Measurements from ENCODE around the gene FGF16. TPM values are rescaled to one million over a fixed set of nuclear protein-coding genes. Genes with fewer than 3 reads are reported as not detected.

FGF16 gene
- total and polyA plus RNA-seq, 12 donors: 0.13 to 0.32 (median 0.19) TPM; not detected in 7

DNA sequence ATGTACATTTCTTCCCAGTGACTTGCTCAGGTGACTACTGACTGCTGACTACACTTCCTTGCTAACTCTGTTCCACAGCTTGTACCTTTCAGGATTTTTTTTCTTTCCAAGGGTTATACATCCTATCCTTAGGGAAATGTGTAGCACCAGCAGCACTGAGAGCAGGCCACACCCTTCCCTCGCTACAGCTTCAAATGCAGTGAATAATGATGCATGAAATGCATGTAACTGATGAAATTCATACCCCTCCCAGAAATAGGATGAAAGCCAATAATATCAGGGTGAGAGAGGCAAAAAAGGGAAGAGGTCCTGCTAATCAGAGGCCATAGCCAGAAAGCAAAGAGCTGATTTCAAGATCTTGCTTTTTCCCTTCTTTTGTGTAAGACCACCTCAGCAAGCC, 6.2 kb upstream of the FGF16 start:
- peaks cover 0 to 5% (median 2%) of the 10 kb centered on the region in 9 donors for H3K4me1 ChIP-seq
- WGBS, 2 donors: 78% methylated on average over 1 of the region's 1 CpG
- no peak overlapping the region for H3K4me3 ChIP-seq
- TF ChIP-seq, protein P1, sequence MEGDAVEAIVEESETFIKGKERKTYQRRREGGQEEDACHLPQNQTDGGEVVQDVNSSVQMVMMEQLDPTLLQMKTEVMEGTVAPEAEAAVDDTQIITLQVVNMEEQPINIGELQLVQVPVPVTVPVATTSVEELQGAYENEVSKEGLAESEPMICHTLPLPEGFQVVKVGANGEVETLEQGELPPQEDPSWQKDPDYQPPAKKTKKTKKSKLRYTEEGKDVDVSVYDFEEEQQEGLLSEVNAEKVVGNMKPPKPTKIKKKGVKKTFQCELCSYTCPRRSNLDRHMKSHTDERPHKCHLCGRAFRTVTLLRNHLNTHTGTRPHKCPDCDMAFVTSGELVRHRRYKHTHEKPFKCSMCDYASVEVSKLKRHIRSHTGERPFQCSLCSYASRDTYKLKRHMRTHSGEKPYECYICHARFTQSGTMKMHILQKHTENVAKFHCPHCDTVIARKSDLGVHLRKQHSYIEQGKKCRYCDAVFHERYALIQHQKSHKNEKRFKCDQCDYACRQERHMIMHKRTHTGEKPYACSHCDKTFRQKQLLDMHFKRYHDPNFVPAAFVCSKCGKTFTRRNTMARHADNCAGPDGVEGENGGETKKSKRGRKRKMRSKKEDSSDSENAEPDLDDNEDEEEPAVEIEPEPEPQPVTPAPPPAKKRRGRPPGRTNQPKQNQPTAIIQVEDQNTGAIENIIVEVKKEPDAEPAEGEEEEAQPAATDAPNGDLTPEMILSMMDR (IDR thresholded peaks at IDR 0.05): no peak
- H3K27ac ChIP-seq: no peak overlapping the region
- intact Hi-C loops (cut with DNase I): no loop called here
- H3K36me3 ChIP-seq: no peaks in the 10 kb centered on the region
- H3K9me3 ChIP-seq: no peaks in the 10 kb centered on the region
- ATAC-seq (no peak), DNase-seq (no peak)
- H3K27me3 ChIP-seq: peaks cover 0 to 34% (median 0%) of the 10 kb centered on the region in 7 donors

DNA sequence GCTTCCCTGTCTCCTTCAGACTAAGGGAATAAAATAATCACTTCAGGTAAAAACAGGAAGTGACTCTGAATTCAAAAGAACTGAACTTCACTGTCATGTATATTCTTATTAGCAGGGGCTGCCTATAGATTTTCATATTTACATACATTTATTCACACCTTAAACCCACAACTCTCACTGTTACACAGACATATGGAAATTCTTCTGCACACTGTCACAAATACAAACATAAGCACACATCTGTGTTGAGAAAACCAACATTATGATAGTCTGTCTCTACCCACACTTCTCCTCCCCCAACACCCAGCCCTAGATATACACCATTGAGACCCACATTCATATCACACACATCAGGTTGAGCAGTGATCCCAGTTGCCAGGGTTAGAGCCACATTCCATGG, 5.7 kb upstream of the FGF16 start:
- TF ChIP-seq, protein P1 (IDR thresholded peaks at IDR 0.05): no peak
- intact Hi-C loops (cut with DNase I): no loop called here
- Histone ChIP-seq H3K27ac (no peak overlapping the region), H3K4me1 (peaks cover 0 to 9% (median 5%) of the 10 kb centered on the region in 9 donors), H3K36me3 (no peaks in the 10 kb centered on the region), H3K9me3 (no peaks in the 10 kb centered on the region), H3K27me3 (peaks cover 0 to 38% (median 0%) of the 10 kb centered on the region in 7 donors), H3K4me3 (no peak overlapping the region)
- DNase-seq: no peak
- ATAC-seq: no peak

DNA sequence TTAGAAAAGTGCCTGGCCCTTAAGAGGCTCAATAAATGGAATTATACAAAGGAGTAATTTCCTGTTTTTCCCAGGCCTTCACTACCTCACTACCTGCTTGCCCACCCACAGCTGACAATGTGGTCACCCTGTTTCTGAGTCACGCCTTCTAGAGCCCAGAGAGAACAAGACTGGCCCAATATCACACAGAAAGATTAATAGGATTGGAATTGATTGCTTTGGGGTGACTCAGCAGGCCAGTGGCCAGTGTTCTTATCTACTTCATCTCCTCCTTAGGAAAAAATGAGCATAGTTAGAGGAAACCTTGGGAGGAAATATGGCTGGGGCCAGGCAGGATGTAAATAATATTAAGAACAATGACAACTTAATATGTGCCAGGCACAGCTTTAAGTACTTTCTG, 4.5 kb upstream of the FGF16 start:
- DNase-seq (no peak), ATAC-seq (peak in 6 of 8 donors; percentile 9 to 74 (median 46))
- no peaks in the 10 kb centered on the region for H3K36me3 ChIP-seq
- H3K27me3 ChIP-seq: peaks cover 0 to 51% (median 0%) of the 10 kb centered on the region in 7 donors
- H3K4me1 ChIP-seq: peaks cover 0 to 16% (median 9%) of the 10 kb centered on the region in 9 donors
- H3K4me3 ChIP-seq: no peak overlapping the region
- 63 to 82% methylated on average over 1 of the region's 1 CpG for WGBS, 2 donors
- H3K9me3 ChIP-seq: no peaks in the 10 kb centered on the region
- intact Hi-C loops (cut with DNase I): no loop called here
- peak overlapping the region in 5 of 10 donors; percentile 5 to 40 (median 22) for H3K27ac ChIP-seq
- TF ChIP-seq, protein P1 (IDR thresholded peaks at IDR 0.05): no peak

DNA sequence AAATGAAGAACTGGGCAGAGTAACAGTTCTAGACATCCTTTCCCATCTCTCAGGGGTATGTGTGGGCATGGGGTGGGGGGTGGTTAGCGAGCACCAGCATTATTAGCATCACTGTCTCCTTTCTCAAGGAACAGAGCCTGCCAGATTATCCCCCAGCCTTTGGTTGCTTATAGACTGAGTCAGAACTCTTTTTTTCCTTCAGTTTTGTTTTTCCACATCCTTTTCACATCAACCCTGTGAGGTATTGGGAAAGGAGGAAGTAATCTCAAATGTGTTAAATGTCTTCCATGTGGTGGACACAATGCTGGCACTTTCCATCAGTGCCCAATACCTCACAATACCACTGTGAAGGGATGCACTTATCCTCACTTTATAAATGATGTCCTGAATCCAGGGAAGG, 3.1 kb upstream of the FGF16 start:
- WGBS, 2 donors: 79 to 93% methylated on average over 1 of the region's 1 CpG
- no peak overlapping the region for H3K4me3 ChIP-seq
- H3K36me3 ChIP-seq: no peaks in the 10 kb centered on the region
- ATAC-seq (no peak), DNase-seq (no peak)
- no peak overlapping the region for H3K27ac ChIP-seq
- peaks cover 0 to 63% (median 0%) of the 10 kb centered on the region in 7 donors for H3K27me3 ChIP-seq
- intact Hi-C loops (cut with DNase I): no loop called here
- H3K4me1 ChIP-seq: peaks cover 0 to 16% (median 9%) of the 10 kb centered on the region in 9 donors
- TF ChIP-seq, protein P1 (IDR thresholded peaks at IDR 0.05): no peak
- no peaks in the 10 kb centered on the region for H3K9me3 ChIP-seq

Measured in heart right ventricle (tissue), 16 donors.